Raji (cell line): ENCODE data around the gene PCDHGB1.
"Not testable (repeated sequence)": the region's sequence is repeated elsewhere in the genome, so short reads cannot be mapped to it uniquely, and the experiment has no call there.

Experiments used
- POLR2A ChIP-seq: IDR thresholded peaks from 2 replicates; pipeline ENCODE4 v1.6.1; 2011; ENCODE audit warnings: low read depth, low read length, control low read depth; ENCODE audit not compliant: insufficient read depth

PCDHGB1 gene

DNA sequence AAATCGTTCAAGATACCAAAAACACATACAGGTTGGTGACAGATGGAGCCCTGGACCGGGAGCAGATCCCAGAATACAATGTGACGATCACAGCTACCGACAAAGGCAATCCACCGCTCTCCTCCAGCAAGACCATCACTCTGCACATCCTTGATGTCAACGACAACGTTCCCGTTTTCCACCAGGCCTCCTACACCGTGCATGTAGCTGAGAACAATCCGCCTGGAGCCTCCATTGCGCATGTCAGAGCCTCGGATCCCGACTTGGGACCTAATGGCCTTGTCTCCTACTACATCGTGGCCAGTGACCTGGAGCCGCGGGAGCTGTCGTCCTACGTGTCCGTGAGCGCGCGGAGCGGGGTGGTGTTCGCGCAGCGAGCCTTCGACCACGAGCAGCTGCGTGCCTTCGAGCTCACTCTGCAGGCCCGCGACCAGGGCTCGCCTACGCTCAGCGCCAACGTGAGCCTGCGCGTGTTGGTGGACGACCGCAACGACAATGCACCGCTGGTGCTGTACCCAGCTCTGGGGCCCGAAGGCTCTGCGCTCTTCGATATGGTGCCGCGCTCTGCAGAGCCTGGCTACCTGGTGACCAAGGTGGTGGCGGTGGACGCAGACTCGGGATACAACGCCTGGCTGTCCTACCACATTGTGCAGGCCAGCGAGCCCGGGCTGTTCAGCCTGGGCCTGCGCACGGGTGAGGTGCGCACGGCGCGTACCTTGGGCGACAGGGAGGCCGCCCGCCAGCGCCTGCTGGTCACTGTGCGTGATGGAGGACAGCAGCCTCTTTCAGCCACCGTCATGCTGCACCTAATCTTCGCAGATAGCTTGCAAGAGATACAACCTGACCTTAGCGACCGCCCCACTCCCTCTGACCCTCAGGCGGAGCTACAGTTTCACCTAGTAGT, 21.9 kb downstream of the PCDHGB1 start:
- no peak for TF ChIP-seq POLR2A

DNA sequence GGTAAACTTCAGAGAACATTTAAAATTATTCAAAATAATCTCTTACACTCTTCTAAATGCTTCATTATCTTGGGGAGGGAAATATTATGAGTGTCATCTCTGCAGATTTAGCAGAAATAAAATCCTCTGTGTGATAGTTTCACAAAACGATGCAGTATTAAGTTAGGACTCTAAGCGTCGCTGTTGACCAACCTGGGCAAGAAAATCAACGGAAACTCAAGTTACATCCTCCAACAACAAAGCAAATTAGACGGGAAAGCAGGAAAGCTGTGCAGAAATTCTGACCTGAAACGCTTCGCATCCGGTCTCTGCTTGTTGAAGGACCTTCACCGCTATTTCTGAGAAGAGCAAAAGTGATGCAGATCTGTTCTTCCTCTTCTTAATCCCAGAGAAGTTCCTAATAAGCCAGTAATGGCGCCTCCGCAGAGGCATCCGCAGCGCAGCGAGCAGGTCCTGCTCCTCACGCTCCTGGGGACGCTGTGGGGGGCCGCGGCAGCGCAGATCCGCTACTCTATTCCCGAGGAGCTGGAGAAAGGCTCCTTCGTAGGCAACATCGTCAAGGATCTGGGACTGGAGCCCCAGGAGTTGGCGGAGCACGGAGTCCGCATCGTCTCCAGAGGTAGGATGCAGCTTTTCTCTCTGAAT, 23.9 kb downstream of the PCDHGB1 start, which contains the start of gene PCDHGA6:
Gene PCDHGA6, plus strand, starts transcription at position 219 of the 645 bp plus-strand sequence. Its CDS starts 193 bp downstream, at position 412.
- no peak for TF ChIP-seq POLR2A

DNA sequence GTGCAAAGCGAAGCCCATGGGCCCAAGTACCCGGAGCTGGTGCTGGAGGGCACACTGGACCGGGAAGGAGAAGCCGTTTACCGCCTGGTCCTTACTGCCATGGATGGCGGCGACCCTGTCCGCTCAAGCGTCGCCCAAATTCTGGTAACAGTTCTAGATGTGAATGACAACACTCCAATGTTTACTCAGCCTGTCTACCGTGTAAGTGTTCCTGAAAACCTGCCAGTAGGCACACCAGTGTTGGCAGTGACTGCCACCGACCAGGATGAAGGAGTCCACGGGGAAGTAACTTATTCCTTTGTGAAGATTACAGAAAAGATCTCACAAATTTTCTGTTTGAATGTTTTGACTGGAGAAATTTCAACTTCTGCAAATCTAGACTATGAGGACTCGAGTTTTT, 24.7 kb downstream of the PCDHGB1 start:
- TF ChIP-seq POLR2A = no peak

GRCh38 chr5:141382469-141383294, 32.8 kb downstream of the PCDHGB1 start, which contains the start of gene PCDHGA7:
Gene PCDHGA7 (plus strand): TSS chr5:141382742. CDS start chr5:141382900, 158 bp downstream.
- TF ChIP-seq POLR2A = no peak

DNA sequence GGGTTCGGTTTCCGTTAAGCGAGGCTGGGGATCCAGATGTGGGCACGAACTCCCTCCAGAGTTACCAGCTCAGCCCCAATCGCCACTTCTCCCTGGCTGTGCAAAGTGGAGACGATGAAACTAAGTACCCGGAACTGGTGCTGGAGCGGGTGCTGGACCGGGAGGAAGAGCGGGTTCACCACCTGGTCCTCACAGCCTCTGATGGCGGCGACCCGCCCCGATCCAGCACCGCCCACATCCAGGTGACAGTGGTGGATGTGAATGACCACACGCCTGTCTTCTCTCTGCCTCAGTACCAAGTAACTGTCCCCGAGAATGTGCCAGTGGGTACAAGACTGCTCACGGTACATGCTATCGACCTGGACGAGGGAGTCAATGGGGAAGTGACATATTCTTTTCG, 33.4 kb downstream of the PCDHGB1 start:
- TF ChIP-seq POLR2A = no peak

DNA sequence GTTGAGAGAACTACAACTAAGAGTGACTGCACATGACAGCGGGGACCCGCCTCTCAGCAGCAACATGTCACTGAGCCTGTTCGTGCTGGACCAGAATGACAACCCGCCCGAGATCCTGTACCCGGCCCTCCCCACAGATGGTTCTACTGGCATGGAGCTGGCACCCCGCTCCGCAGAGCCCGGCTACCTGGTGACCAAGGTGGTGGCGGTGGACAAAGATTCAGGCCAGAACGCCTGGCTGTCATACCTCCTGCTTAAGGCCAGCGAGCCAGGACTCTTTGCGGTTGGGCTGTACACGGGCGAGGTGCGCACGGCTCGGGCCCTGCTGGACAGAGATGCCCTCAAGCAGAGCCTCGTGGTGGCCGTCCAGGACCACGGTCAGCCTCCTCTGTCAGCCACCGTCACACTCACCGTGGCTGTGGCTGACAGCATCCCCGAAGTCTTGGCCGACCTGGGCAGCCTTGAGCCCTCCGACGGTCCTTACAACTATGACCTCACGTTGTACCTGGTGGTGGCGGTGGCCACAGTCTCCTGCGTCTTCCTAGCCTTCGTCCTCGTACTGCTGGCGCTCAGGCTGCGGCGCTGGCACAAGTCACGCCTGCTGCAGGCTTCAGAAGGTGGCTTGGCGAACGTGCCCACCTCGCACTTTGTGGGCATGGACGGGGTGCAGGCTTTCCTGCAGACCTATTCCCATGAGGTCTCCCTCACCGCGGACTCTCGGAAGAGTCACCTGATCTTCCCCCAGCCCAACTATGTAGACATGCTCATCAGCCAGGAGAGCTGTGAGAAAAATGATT, 34.8 kb downstream of the PCDHGB1 start:
- no peak for TF ChIP-seq POLR2A

DNA sequence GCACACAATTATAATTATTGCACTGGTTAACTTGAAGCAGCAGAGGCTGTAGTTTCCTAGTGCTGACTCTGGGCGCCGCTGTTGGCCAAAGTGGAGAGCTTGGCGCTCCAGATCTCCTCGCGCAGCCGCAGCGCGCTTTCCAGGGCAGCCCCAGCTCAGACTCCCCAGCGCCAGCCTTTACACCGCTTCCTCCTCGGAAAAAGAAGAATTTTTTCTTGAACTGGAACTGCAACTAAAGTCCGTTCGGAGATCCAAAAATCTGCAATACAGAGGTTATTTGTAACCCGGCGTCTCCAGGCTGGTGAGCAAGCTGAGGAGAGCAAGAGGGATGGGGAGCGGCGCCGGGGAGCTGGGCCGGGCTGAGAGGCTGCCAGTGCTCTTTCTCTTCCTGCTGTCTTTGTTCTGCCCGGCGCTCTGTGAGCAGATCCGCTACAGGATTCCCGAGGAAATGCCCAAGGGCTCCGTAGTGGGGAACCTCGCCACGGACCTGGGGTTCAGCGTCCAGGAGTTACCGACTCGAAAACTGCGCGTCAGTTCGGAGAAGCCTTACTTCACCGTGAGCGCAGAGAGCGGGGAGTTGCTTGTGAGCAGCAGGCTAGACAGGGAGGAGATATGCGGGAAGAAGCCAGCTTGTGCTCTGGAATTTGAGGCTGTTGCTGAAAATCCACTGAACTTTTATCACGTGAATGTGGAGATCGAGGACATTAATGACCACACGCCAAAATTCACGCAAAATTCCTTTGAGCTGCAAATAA, 37.8 kb downstream of the PCDHGB1 start, which contains the start of gene PCDHGB4:
Gene PCDHGB4, plus strand, starts transcription at position 142 of the 755 bp plus-strand sequence. Its CDS starts 187 bp downstream, at position 329.
- not testable (repeated sequence) for TF ChIP-seq POLR2A

DNA sequence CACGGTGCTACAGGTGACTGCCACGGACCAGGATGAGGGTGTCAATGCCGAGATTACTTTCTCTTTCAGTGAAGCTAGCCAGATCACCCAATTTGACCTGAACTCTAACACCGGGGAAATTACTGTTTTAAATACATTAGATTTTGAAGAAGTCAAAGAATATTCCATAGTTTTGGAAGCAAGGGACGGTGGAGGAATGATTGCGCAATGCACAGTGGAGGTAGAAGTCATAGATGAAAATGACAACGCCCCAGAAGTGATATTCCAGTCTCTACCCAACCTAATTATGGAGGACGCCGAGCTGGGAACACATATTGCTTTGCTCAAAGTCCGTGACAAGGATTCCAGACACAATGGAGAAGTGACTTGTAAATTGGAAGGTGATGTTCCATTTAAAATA, 38.8 kb downstream of the PCDHGB1 start:
- no peak for TF ChIP-seq POLR2A

DNA sequence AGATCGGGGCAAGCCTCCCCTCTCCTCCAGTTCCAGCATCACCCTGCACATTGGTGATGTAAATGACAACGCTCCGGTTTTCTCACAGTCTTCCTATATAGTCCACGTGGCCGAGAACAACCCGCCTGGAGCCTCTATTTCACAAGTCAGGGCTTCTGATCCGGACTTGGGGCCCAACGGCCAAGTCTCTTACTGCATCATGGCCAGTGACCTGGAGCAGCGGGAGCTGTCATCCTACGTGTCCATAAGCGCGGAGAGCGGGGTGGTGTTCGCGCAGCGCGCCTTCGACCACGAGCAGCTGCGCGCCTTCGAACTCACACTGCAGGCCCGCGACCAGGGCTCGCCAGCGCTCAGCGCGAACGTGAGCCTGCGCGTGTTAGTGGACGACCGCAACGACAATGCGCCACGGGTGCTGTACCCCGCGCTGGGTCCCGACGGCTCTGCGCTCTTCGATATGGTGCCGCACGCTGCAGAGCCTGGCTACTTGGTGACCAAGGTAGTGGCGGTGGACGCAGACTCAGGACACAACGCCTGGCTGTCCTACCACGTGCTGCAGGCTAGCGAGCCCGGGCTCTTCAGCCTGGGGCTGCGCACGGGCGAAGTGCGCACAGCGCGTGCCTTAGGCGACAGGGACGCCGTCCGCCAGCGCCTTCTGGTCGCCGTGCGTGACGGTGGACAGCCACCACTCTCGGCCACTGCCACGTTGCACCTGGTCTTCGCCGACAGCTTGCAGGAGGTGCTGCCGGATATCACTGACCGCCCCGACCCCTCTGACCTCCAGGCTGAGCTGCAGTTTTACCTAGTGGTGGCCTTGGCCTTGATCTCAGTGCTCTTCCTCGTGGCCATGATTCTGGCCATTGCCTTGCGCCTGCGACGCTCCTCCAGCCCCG, 39.5 kb downstream of the PCDHGB1 start:
- no peak for TF ChIP-seq POLR2A

DNA sequence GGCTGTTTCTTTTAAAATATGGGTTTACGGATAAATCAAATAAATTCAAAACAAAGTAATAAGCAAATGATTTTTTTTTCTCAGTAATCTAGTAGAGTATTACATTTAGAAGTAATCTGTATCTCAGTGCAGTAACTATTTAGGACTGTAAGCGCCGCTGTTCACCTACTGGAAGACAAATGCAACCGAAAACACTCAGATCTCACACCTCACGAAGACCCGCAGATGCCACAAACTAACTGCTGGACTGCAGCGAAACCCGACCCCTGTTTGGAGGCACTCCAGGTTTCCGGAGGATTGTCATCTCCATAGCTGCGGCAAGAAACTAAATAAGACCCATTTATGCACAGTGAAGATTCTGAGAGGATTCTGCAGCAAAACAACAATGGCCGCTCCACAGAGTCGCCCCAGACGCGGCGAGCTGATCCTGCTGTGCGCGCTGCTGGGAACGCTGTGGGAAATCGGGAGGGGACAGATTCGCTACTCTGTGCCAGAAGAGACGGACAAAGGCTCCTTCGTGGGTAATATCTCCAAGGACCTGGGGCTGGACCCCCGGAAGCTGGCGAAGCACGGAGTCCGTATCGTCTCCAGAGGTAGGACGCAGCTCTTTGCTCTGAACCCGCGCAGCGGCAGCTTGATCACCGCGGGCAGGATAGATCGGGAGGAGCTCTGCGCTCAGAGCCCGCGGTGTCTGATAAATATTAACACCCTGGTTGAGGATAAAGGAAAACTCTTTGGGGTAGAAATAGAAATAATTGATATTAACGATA, 42.7 kb downstream of the PCDHGB1 start, which contains the start of gene PCDHGA8:
Gene PCDHGA8, plus strand, starts transcription at position 205 of the 770 bp plus-strand sequence. Its CDS starts 181 bp downstream, at position 386.
- TF ChIP-seq POLR2A = no peak

- no peak for TF ChIP-seq POLR2A
Measured at GRCh38 chr5:141393267-141393666, 43.4 kb downstream of the PCDHGB1 start.

- not testable (repeated sequence) for TF ChIP-seq POLR2A
Measured at GRCh38 chr5:141397756-141398551, 48.1 kb downstream of the PCDHGB1 start, which contains the start of gene PCDHGB5. Gene PCDHGB5 (plus strand): TSS chr5:141397947. CDS start chr5:141398128, 181 bp downstream.
